Sigmoid colon (tissue), 3 donors: ENCODE measurements around the gene RPS5.

Source experiments
- CTCF ChIP-seq, 4 experiments: fragments of 450-650 bp in 3 of 4; fragments of 200-600 bp in 1 of 4; IDR thresholded peaks; one replicate each; pipeline ENCODE4 v1.5.1; 2016 to 2019; ENCODE audit warnings: antibody characterized with exemption in 4 of 4, mild to moderate bottlenecking in 3 of 4, moderate library complexity in 2 of 4
- POLR2A ChIP-seq, 2 donors: fragments of 450-650 bp; IDR thresholded peaks; one replicate each; pipeline ENCODE4 v1.6.1; 2016; ENCODE audit warnings: antibody characterized with exemption in 2 of 2, mild to moderate bottlenecking in 2 of 2, moderate library complexity in 2 of 2

- TF ChIP-seq CTCF (IDR thresholded peaks at IDR 0.05): no peak
- no peak for TF ChIP-seq POLR2A (IDR thresholded peaks at IDR 0.05)
These were observed 48.7 kb upstream of the RPS5 start for GRCh38 chr19:58338336-58338735.
